H1 (cell line): ENCODE data around the gene SYNPO. TPM values are rescaled to one million over a fixed set of nuclear protein-coding genes. Genes with fewer than 3 reads are reported as not detected.

Experiments
- CTCF ChIA-PET: fragments of 300-600 bp; sonication (Branson Sonifier 250); formaldehyde crosslinking; loops from one replicate; lab custom pipeline; 2021; ENCODE audit not compliant: partially characterized antibody; lab: Charles Lee
- POLR2A ChIA-PET: fragments of 300-600 bp; sonication (Branson Sonifier 250); formaldehyde crosslinking; loops from one replicate; lab custom pipeline; 2021; ENCODE audit warnings: inconsistent platforms; ENCODE audit not compliant: partially characterized antibody; lab: Charles Lee
- DNase-seq, 2 experiments: peaks; one replicate each; pipeline versions ENCODE4 v3.0.0 to v3.0.0-alpha.2; 2010 to 2022; ENCODE audit warnings: low spot score in 2 of 2, low read depth in 1 of 2, mixed read lengths in 1 of 2
- FAIRE-seq: peaks from 2 replicates; lab custom pipeline; 2011; peaks lifted over from hg19 to GRCh38; lab: Jason Lieb, UNC
- H2AFZ ChIP-seq: 2 replicates; pipeline ENCODE4 v1.8.1; 2012; ENCODE audit warnings: low read length, inconsistent platforms
- H2AK5ac ChIP-seq: 2 replicates; pipeline ENCODE4 v1.6.1; 2013; ENCODE audit warnings: low read depth, low read length
- H2BK120ac ChIP-seq: replicated peaks from 2 replicates; pipeline ENCODE3; 2013; ENCODE audit warnings: low read depth, low read length, inconsistent platforms
- H2BK12ac ChIP-seq: 2 replicates; pipeline ENCODE4 v1.6.1; 2013; ENCODE audit warnings: low read depth, low read length
- H2BK15ac ChIP-seq: 2 replicates; pipeline ENCODE4 v1.6.1; 2013; ENCODE audit warnings: low read length
- H2BK20ac ChIP-seq: 2 replicates; pipeline ENCODE4 v1.6.1; 2013; ENCODE audit warnings: low read length
- H2BK5ac ChIP-seq: 2 replicates; pipeline ENCODE4 v1.6.1; 2013; ENCODE audit warnings: low read depth, low read length
- H3K14ac ChIP-seq: 2 replicates; pipeline ENCODE4 v1.6.1; 2013; ENCODE audit warnings: inconsistent platforms; ENCODE audit not compliant: insufficient read length
- H3K18ac ChIP-seq: 2 replicates; pipeline ENCODE4 v1.6.1; 2013; ENCODE audit warnings: low read length; ENCODE audit errors: extremely low read depth
- H3K23ac ChIP-seq: 2 replicates; pipeline ENCODE4 v1.6.1; 2013; ENCODE audit warnings: inconsistent platforms; ENCODE audit not compliant: insufficient read length
- H3K23me2 ChIP-seq: 2 replicates; pipeline ENCODE4 v1.6.1; 2013; ENCODE audit warnings: low read depth, low read length
- H3K27ac ChIP-seq: 2 replicates; pipeline ENCODE4 v1.6.1; 2011; ENCODE audit warnings: low read depth, low read length, inconsistent platforms
- H3K27me3 ChIP-seq, 4 experiments: replicated peaks in 1 of 4; 1 replicate in 1 of 4; 2 replicates in 3 of 4; pipeline versions ENCODE4 v1.6.1 to v1.8.1; 2011 to 2013; ENCODE audit warnings: low read length in 3 of 4, mild to moderate bottlenecking in 3 of 4, inconsistent platforms in 2 of 4, mixed read lengths in 2 of 4, moderate library complexity in 1 of 4; ENCODE audit not compliant: control insufficient read depth in 3 of 4, insufficient read depth in 3 of 4; ENCODE audit errors: extremely low read depth in 1 of 4
- H3K36me3 ChIP-seq, 4 experiments: 2 replicates each; pipeline versions ENCODE4 v1.6.1 to v1.8.1; 2011 to 2013; ENCODE audit warnings: mild to moderate bottlenecking in 4 of 4, low read length in 3 of 4, moderate library complexity in 2 of 4, control low read depth in 1 of 4, inconsistent platforms in 1 of 4; ENCODE audit not compliant: insufficient read depth in 4 of 4, control insufficient read depth in 2 of 4
- H3K4ac ChIP-seq: replicated peaks from 2 replicates; pipeline ENCODE3; 2013; ENCODE audit warnings: low read length, low read depth, mixed read lengths, inconsistent platforms; ENCODE audit not compliant: insufficient read length
- H3K4me1 ChIP-seq, 4 experiments: replicated peaks in 1 of 4; 1 replicate in 1 of 4; 2 replicates in 3 of 4; pipeline versions ENCODE4 v1.6.1 to v1.8.1; 2011 to 2013; ENCODE audit warnings: low read length in 3 of 4, inconsistent platforms in 2 of 4, mixed read lengths in 1 of 4; ENCODE audit not compliant: insufficient read depth in 4 of 4, control insufficient read depth in 3 of 4
- H3K4me2 ChIP-seq, 2 experiments: 2 replicates each; pipeline versions ENCODE4 v1.6.1 to v1.8.1; 2011 to 2013; ENCODE audit warnings: low read depth in 2 of 2, low read length in 2 of 2, control low read depth in 1 of 2, inconsistent platforms in 1 of 2, mild to moderate bottlenecking in 1 of 2; ENCODE audit not compliant: insufficient read depth in 1 of 2
- H3K4me3 ChIP-seq, 4 experiments: fragments of 200-600, 300-600 bp in 1 of 4; sonication (generic), shearing (Covaris generic), sonication (Bioruptor Twin) in 1 of 4; 2 replicates each; pipeline versions ENCODE4 v1.5.1 to v1.8.1; 2011 to 2016; ENCODE audit warnings: low read length in 4 of 4, low read depth in 3 of 4, control low read depth in 2 of 4, inconsistent platforms in 2 of 4, mild to moderate bottlenecking in 2 of 4, mixed read lengths in 1 of 4, moderate library complexity in 1 of 4; ENCODE audit not compliant: insufficient read depth in 2 of 4; ENCODE audit errors: extremely low read depth in 1 of 4
- H3K56ac ChIP-seq: replicated peaks from 2 replicates; pipeline ENCODE3; 2013; ENCODE audit warnings: low read depth, mild to moderate bottlenecking, mixed read lengths, low read length, inconsistent platforms; ENCODE audit not compliant: insufficient read length
- H3K79me1 ChIP-seq: 2 replicates; pipeline ENCODE4 v1.6.1; 2013; ENCODE audit warnings: low read depth, low read length, control low read depth
- H3K79me2 ChIP-seq, 2 experiments: 2 replicates each; pipeline versions ENCODE4 v1.6.1 to v1.8.1; 2012 to 2013; ENCODE audit warnings: low read length in 2 of 2, mild to moderate bottlenecking in 2 of 2, inconsistent platforms in 1 of 2; ENCODE audit not compliant: insufficient read depth in 2 of 2, control insufficient read depth in 1 of 2
- H3K9ac ChIP-seq, 4 experiments: replicated peaks in 1 of 4; 1 replicate in 1 of 4; 2 replicates in 3 of 4; pipeline versions ENCODE4 v1.6.1 to v1.8.1; 2011 to 2013; ENCODE audit warnings: low read depth in 3 of 4, low read length in 3 of 4, control low read depth in 2 of 4, mild to moderate bottlenecking in 2 of 4, moderate library complexity in 2 of 4, inconsistent platforms in 1 of 4; ENCODE audit errors: extremely low read depth in 1 of 4
- H3K9me3 ChIP-seq, 2 experiments: 2 replicates each; pipeline versions ENCODE4 v1.6.1 to v1.8.1; 2012 to 2013; ENCODE audit warnings: mild to moderate bottlenecking in 2 of 2, moderate library complexity in 2 of 2, control low read depth in 1 of 2, inconsistent platforms in 1 of 2, low read depth in 1 of 2, low read length in 1 of 2, mixed read lengths in 1 of 2; ENCODE audit not compliant: insufficient read depth in 2 of 2
- H4K20me1 ChIP-seq, 2 experiments: replicated peaks in 1 of 2; 2 replicates each; pipeline versions ENCODE3 to v1.8.1; 2011 to 2013; ENCODE audit warnings: inconsistent platforms in 2 of 2, low read length in 2 of 2, mild to moderate bottlenecking in 1 of 2; ENCODE audit not compliant: insufficient read depth in 2 of 2, control insufficient read depth in 1 of 2
- H4K5ac ChIP-seq: 2 replicates; pipeline ENCODE4 v1.6.1; 2013; ENCODE audit warnings: low read length, low read depth, mixed read lengths, inconsistent platforms; ENCODE audit not compliant: insufficient read length
- H4K8ac ChIP-seq: 2 replicates; pipeline ENCODE4 v1.8.0; 2013; ENCODE audit warnings: mild to moderate bottlenecking, moderate library complexity, low read length, inconsistent platforms; ENCODE audit not compliant: insufficient read depth; ENCODE audit errors: extremely low read depth
- H4K91ac ChIP-seq: replicated peaks from 2 replicates; pipeline ENCODE3; 2013; ENCODE audit warnings: low read length, mixed read lengths, inconsistent platforms; ENCODE audit not compliant: insufficient read length
- BRCA1 ChIP-seq: IDR thresholded peaks from 2 replicates; pipeline ENCODE4 v1.6.1; 2012; ENCODE audit warnings: low read depth, low read length, improper control_type of control experiment
- CHD1 ChIP-seq: IDR thresholded peaks from 2 replicates; pipeline ENCODE4 v1.6.1; 2012; ENCODE audit warnings: low read depth, low read length, improper control_type of control experiment
- CTCF ChIP-seq, 3 experiments: IDR thresholded peaks; 1 replicate in 2 of 3; 2 replicates in 1 of 3; pipeline versions ENCODE4 v1.5.1 to v1.6.1; 2011; ENCODE audit warnings: low read length in 3 of 3, mild to moderate bottlenecking in 3 of 3, inconsistent platforms in 2 of 3, low read depth in 1 of 3, moderate library complexity in 1 of 3; ENCODE audit not compliant: insufficient read depth in 1 of 3; ENCODE audit errors: control extremely low read depth in 1 of 3
- JUN ChIP-seq: IDR thresholded peaks from 2 replicates; pipeline ENCODE4 v1.6.1; 2011; ENCODE audit warnings: low read depth, mild to moderate bottlenecking, improper control_type of control experiment, low read length
- MAFK ChIP-seq: IDR thresholded peaks from 2 replicates; pipeline ENCODE4 v1.6.1; 2012; ENCODE audit warnings: low read depth, mild to moderate bottlenecking, improper control_type of control experiment, low read length
- NANOG ChIP-seq: IDR thresholded peaks from 2 replicates; pipeline ENCODE4 v1.6.1; 2011; ENCODE audit warnings: low read length, low read depth, mild to moderate bottlenecking, inconsistent platforms; ENCODE audit not compliant: insufficient read depth, poor library complexity, severe bottlenecking
- POU5F1 ChIP-seq: IDR thresholded peaks from 2 replicates; pipeline ENCODE4 v1.6.1; 2011; ENCODE audit warnings: low read depth, mild to moderate bottlenecking, low read length, moderate library complexity
- WGBS, 2 experiments: shearing (Covaris generic) in 1 of 2; methylation state at CpG; one replicate each; pipeline versions ENCODE4 v1.1.6 to v1.1.7; 2013 to 2015; ENCODE audit warnings: low lambda C conversion rate in 2 of 2, mixed read lengths in 2 of 2, inconsistent platforms in 1 of 2, low coverage in 1 of 2, missing lambda C conversion rate in 1 of 2; ENCODE audit not compliant: insufficient replicate concordance in 2 of 2, insufficient coverage in 1 of 2, insufficient read length in 1 of 2; ENCODE audit errors: extremely low coverage in 1 of 2, missing lambda C conversion rate in 1 of 2; 5-methylcytosine and 5-hydroxymethylcytosine counted together
- polyA plus RNA-seq, 7 experiments: library from polyadenylated mRNA; depleted of rRNA in 3 of 7; stranded (reverse) in 5 of 7; unstranded in 2 of 7; fragments of >200 nt in 5 of 7; fragments of 200-250 nt in 2 of 7; gene quantifications; 1 replicate in 5 of 7; 2 replicates in 1 of 7; 4 replicates in 1 of 7; pipeline versions ENCODE4 v1.2.1 to v1.2.3, GENCODE V29; 2011 to 2013; ENCODE audit warnings: missing spikeins in 2 of 7, mixed read lengths in 2 of 7
- total RNA-seq: library from RNA; stranded (reverse); fragmentation: NEBNext Ultra II Directional; extraction: Animal tissue kit (Norgen Biotek cat#: 25700); gene quantifications from 2 replicates; pipeline ENCODE4 v1.2.1, GENCODE V29; 2021

Gene SYNPO
- total and polyA plus RNA-seq, 2 of the 8 experiments (the other 6 are each of a cell fraction or from before 2014, with no cell fraction given), result 2.3 TPM

GRCh38 chr5:150649108-150650020 is 8.9 kb downstream of the SYNPO start:
- Histone ChIP-seq H4K20me1 (no peaks in the 10 kb centered on the region), H3K4me3 (no peak overlapping the region), H3K56ac (no peak overlapping the region), H2BK12ac (no peak overlapping the region), H2BK120ac (no peak overlapping the region), H4K91ac (no peak overlapping the region), H2AK5ac (no peak overlapping the region), H3K4ac (no peak overlapping the region), H3K4me1 (peaks cover 0 to 6% (median 4%) of the 10 kb centered on the region in 4 experiments; a peak in 4 of 7 replicates), H3K4me2 (no peak overlapping the region), H3K23ac (no peak overlapping the region), H3K27ac (no peak overlapping the region), H2BK5ac (no peak overlapping the region), H3K79me2 (no peaks in the 10 kb centered on the region), H3K79me1 (no peaks in the 10 kb centered on the region), H4K8ac (0 out of 2 replicates have a peak overlapping the region, but pooled peaks have one; percentile 15), H3K14ac (no peak overlapping the region), H3K36me3 (no peaks in the 10 kb centered on the region), H3K27me3 (no peaks in the 10 kb centered on the region), H3K9ac (no peak overlapping the region), H3K18ac (no peak overlapping the region), H3K23me2 (no peaks in the 10 kb centered on the region), H3K9me3 (no peaks in the 10 kb centered on the region), H2AFZ (no peak overlapping the region), H4K5ac (no peak overlapping the region), H2BK15ac (no peak overlapping the region), H2BK20ac (no peak overlapping the region)
- POLR2A ChIA-PET, result interaction anchor here (0.9 to 1.1 kb wide), 3 partner anchors 10 to 22 kb away, joined by 3 to 4 read pairs (median 3); no protein-coding TSS in a partner anchor
- FAIRE-seq (no peak), DNase-seq (no peak)
- CTCF ChIA-PET, result interaction anchor here (0.5 to 20.1 kb wide), 8 partner anchors 4 to 892 kb away, joined by 3 to 303 read pairs (median 9); partner anchors contain the start of genes MYOZ3 and SYNPO
- 93% methylated on average over 44 of the region's 46 CpGs; no CpG with 5 or more reads in 1 of the 2 experiments for WGBS, 2 experiments
- TF ChIP-seq BRCA1 (no peak), CHD1 (no peak), JUN (no peak), POU5F1 (no peak), CTCF (IDR thresholded peaks at IDR 0.05; ENCODE audit: control extremely low read depth in 1 of 3, insufficient read depth in 1 of 3, low read depth in 1 of 3, low read length in 3 of 3) (no peak), NANOG (no peak), MAFK (no peak)
